H1 (cell line): Measurements from ENCODE around the gene TXNIP. TPM values are rescaled to one million over a fixed set of nuclear protein-coding genes. Genes with fewer than 3 reads are reported as not detected.

ENCODE experiments used
- NANOG ChIP-seq: IDR thresholded peaks from 2 replicates; pipeline ENCODE4 v1.6.1; 2011; ENCODE audit warnings: low read length, low read depth, mild to moderate bottlenecking, inconsistent platforms; ENCODE audit not compliant: insufficient read depth, poor library complexity, severe bottlenecking
- PHF8 ChIP-seq: fragments of 200-600 bp; sonication (generic); conservative IDR thresholded peaks from 2 replicates; pipeline ENCODE4 v1.7.1; 2012; ENCODE audit warnings: low read depth, mild to moderate bottlenecking, inconsistent platforms, low read length, moderate library complexity
- POU5F1 ChIP-seq: IDR thresholded peaks from 2 replicates; pipeline ENCODE4 v1.6.1; 2011; ENCODE audit warnings: low read depth, mild to moderate bottlenecking, low read length, moderate library complexity
- TAF1 ChIP-seq: IDR thresholded peaks from 2 replicates; pipeline ENCODE4 v1.6.1; 2011; ENCODE audit warnings: mild to moderate bottlenecking, low read depth, low read length
- polyA plus RNA-seq, 7 experiments: library from polyadenylated mRNA; depleted of rRNA in 3 of 7; stranded (reverse) in 5 of 7; unstranded in 2 of 7; fragments of >200 nt in 5 of 7; fragments of 200-250 nt in 2 of 7; gene quantifications; 1 replicate in 5 of 7; 2 replicates in 1 of 7; 4 replicates in 1 of 7; pipeline versions ENCODE4 v1.2.1 to v1.2.3, GENCODE V29; 2011 to 2013; ENCODE audit warnings: missing spikeins in 2 of 7, mixed read lengths in 2 of 7
- total RNA-seq: library from RNA; stranded (reverse); fragmentation: NEBNext Ultra II Directional; extraction: Animal tissue kit (Norgen Biotek cat#: 25700); gene quantifications from 2 replicates; pipeline ENCODE4 v1.2.1, GENCODE V29; 2021

The TXNIP gene
- total and polyA plus RNA-seq, 2 of the 8 experiments (the other 6 are each of a cell fraction or from before 2014, with no cell fraction given) = 12.3 to 56.8 TPM

DNA sequence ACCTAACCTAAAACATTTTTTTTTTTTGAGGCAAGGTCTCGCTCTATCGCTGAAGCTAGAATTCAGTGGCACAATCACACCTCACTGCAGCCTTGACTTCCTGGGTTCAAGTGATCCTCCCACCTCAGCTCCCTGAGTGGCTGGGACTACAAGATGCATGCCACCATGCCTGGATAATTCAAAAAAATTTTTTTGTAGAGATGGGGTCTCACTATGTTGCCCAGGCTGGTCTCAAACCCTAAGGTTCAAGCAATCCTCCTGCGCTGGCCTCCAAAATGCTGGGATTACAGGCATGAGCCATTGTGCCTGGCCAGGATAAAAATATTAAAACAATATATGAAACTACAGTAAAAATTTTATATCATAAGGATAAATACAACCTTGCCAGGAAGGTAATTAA lies 43.5 kb downstream of the TXNIP start (continued):
- TF ChIP-seq NANOG = no peak
- TF ChIP-seq PHF8 = no peak
- TF ChIP-seq POU5F1 = no peak
- no peak for TF ChIP-seq TAF1
